ENCODE data around the gene SS18. TPM values are rescaled to one million over a fixed set of nuclear protein-coding genes. Genes with fewer than 3 reads are reported as not detected.

The SS18 gene
- total and polyA plus RNA-seq, 2 donors (not counting 1 experiment from before 2014, with no cell fraction given): 62.4 to 114 TPM

DNA sequence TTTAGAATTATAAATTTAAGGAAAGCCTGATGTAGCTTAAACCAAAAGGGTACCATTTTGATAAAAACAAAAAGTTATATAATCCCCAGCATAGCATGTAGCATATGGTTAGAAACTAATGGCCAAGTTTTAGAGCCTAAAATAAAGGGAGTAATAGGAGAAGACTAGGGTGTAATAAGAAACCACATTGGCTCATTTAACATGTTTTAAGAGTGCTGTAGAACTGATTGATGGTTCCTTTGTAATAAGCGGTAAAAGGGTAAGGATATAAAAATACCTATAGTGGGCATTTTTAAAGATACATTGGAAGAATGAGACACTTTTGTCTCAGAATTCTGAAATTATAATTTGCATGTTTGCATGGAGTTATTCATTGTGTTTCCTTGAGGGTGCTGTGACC, 45.1 kb upstream of the SS18 start:
- no peak overlapping the region for H3K4me3 ChIP-seq (ENCODE audit: control extremely low read depth in 1 of 5, extremely low read depth in 1 of 5, insufficient read depth in 1 of 5, low read depth in 2 of 5, low read length in 4 of 5)
- H3K27ac ChIP-seq (ENCODE audit: low read length in 2 of 2): no peak overlapping the region
- peaks cover 13% of the 10 kb centered on the region for H3K4me1 Mint-ChIP-seq
- H3K79me2 ChIP-seq (ENCODE audit: control insufficient read depth, insufficient read depth, low read length): no peaks in the 10 kb centered on the region
- no peaks in the 10 kb centered on the region for H4K20me1 ChIP-seq (ENCODE audit: control insufficient read depth, insufficient read depth, low read length, poor library complexity, severe bottlenecking)
- 100% methylated on average over 1 of the region's 1 CpG for WGBS (ENCODE audit: insufficient coverage)
- H3K27me3 ChIP-seq (replicated peaks in 1 of 4; ENCODE audit: control extremely low read depth in 1 of 4, control insufficient read depth in 3 of 4, insufficient read depth in 4 of 4, low read length in 3 of 4): no peaks in the 10 kb centered on the region
- POLR2A ChIA-PET: no interaction called here
- intact Hi-C loops (cut with micrococcal nuclease): no loop called here
- no peak overlapping the region for H3K27ac Mint-ChIP-seq
- H3K4me2 ChIP-seq (replicated peaks; ENCODE audit: low read depth, low read length, poor library complexity, severe bottlenecking): no peak overlapping the region
- H3K9me3 Mint-ChIP-seq (ENCODE audit: insufficient read depth): no peaks in the 10 kb centered on the region
- no peak for ATAC-seq (ENCODE audit: low read depth)
- no peaks in the 10 kb centered on the region for H3K4me1 ChIP-seq (ENCODE audit: control insufficient read depth in 2 of 2, insufficient read depth in 2 of 2, low read length in 2 of 2)
- H3K4me3 Mint-ChIP-seq: no peak overlapping the region
- DNase-seq: no peak
- H2AFZ ChIP-seq (ENCODE audit: insufficient read depth, low read depth, low read length, poor library complexity, severe bottlenecking): no peak overlapping the region
- peaks cover 0 to 6% (median 0%) of the 10 kb centered on the region in 3 donors for H3K9me3 ChIP-seq (ENCODE audit: control extremely low read depth in 1 of 3, control insufficient read depth in 2 of 3, insufficient read depth in 1 of 3, low read length in 2 of 3)
- TF ChIP-seq CTCF (IDR thresholded peaks at IDR 0.05) (no peak), EZH2 (IDR thresholded peaks at IDR 0.05; ENCODE audit: borderline replicate concordance, insufficient read depth, low read depth, low read length, poor library complexity, severe bottlenecking) (no peak)
- CTCF ChIA-PET: no interaction called here
- H3K27me3 Mint-ChIP-seq: no peaks in the 10 kb centered on the region
- no peaks in the 10 kb centered on the region for H3K36me3 ChIP-seq (replicated peaks in 1 of 2; ENCODE audit: control extremely low read depth in 1 of 2, control insufficient read depth in 1 of 2, extremely low read depth in 1 of 2, insufficient read depth in 2 of 2, low read length in 1 of 2)
- no peak overlapping the region for H3K9ac ChIP-seq (ENCODE audit: low read length)

- Mint-ChIP-seq H3K27ac (peak overlapping the region; percentile 74), H3K4me1 (peaks cover 13% of the 10 kb centered on the region), H3K4me3 (peak overlapping the region; percentile 83), H3K9me3 (ENCODE audit: insufficient read depth) (no peaks in the 10 kb centered on the region), H3K27me3 (no peaks in the 10 kb centered on the region)
- intact Hi-C loops (cut with micrococcal nuclease): loop anchor here (5.0 kb wide), 1 partner anchor 42 kb away; the partner anchor contains the start of gene SS18
- no peaks in the 10 kb centered on the region for H3K79me2 ChIP-seq (ENCODE audit: control insufficient read depth, insufficient read depth, low read length)
- peak overlapping the region; percentile 46 for H3K4me2 ChIP-seq (replicated peaks; ENCODE audit: low read depth, low read length, poor library complexity, severe bottlenecking)
- CTCF ChIA-PET: no interaction called here
- peak overlapping the region in 1 of 2 donors; percentile 57 for H3K27ac ChIP-seq (ENCODE audit: low read length in 2 of 2)
- H3K4me3 ChIP-seq (ENCODE audit: control extremely low read depth in 1 of 5, extremely low read depth in 1 of 5, insufficient read depth in 1 of 5, low read depth in 2 of 5, low read length in 4 of 5): peak overlapping the region in 4 of 5 experiments; percentile 14 to 51 (median 42)
- ATAC-seq (ENCODE audit: low read depth) (no peak), DNase-seq (no peak)
- H3K9me3 ChIP-seq (ENCODE audit: control extremely low read depth in 1 of 3, control insufficient read depth in 2 of 3, insufficient read depth in 1 of 3, low read length in 2 of 3): peaks cover 0 to 6% (median 0%) of the 10 kb centered on the region in 3 donors
- POLR2A ChIA-PET: interaction anchor here (1.1 kb wide), 1 partner anchor 9 kb away, joined by 5 read pairs; no protein-coding TSS in a partner anchor
- H3K9ac ChIP-seq (ENCODE audit: low read length): peak overlapping the region; percentile 56
- H3K36me3 ChIP-seq (replicated peaks in 1 of 2; ENCODE audit: control extremely low read depth in 1 of 2, control insufficient read depth in 1 of 2, extremely low read depth in 1 of 2, insufficient read depth in 2 of 2, low read length in 1 of 2): no peaks in the 10 kb centered on the region
- H2AFZ ChIP-seq (ENCODE audit: insufficient read depth, low read depth, low read length, poor library complexity, severe bottlenecking): peak overlapping the region; percentile 64
- TF ChIP-seq EZH2 (IDR thresholded peaks at IDR 0.05; ENCODE audit: borderline replicate concordance, insufficient read depth, low read depth, low read length, poor library complexity, severe bottlenecking) (no peak), CTCF (IDR thresholded peaks at IDR 0.05) (no peak)
- H3K27me3 ChIP-seq (replicated peaks in 1 of 4; ENCODE audit: control extremely low read depth in 1 of 4, control insufficient read depth in 3 of 4, insufficient read depth in 4 of 4, low read length in 3 of 4): no peaks in the 10 kb centered on the region
- no peaks in the 10 kb centered on the region for H3K4me1 ChIP-seq (ENCODE audit: control insufficient read depth in 2 of 2, insufficient read depth in 2 of 2, low read length in 2 of 2)
- WGBS (ENCODE audit: insufficient coverage): 100% methylated on average over 1 of the region's 6 CpGs
- no peaks in the 10 kb centered on the region for H4K20me1 ChIP-seq (ENCODE audit: control insufficient read depth, insufficient read depth, low read length, poor library complexity, severe bottlenecking)
Measured at GRCh38 chr18:26134107-26134506, 43.7 kb upstream of the SS18 start.

Data from B cell (primary cell).